ENCODE results near the gene LYPLAL1.

The LYPLAL1 gene

GRCh38 chr1:219173758-219174459 lies at the start of gene LYPLAL1:
Gene LYPLAL1, plus strand, starts transcription at chr1:219173878. Its CDS starts 13 bp downstream, at chr1:219173891.
- in situ Hi-C loops (cut with MboI; ENCODE audit: low sequenced_read_pairs), result no loop called here

GRCh38 chr1:219124163-219124562 lies 49.5 kb upstream of the LYPLAL1 start:
- in situ Hi-C loops (cut with MboI; ENCODE audit: low sequenced_read_pairs), result no loop called here

- in situ Hi-C loops (cut with MboI; ENCODE audit: low sequenced_read_pairs), result no loop called here
Measured at GRCh38 chr1:219125342-219125741, 48.3 kb upstream of the LYPLAL1 start.

- in situ Hi-C loops (cut with MboI; ENCODE audit: low sequenced_read_pairs), result no loop called here
Measured at GRCh38 chr1:219126377-219126776, 47.3 kb upstream of the LYPLAL1 start.

GRCh38 chr1:219128957-219129356 lies 44.7 kb upstream of the LYPLAL1 start:
- in situ Hi-C loops (cut with MboI; ENCODE audit: low sequenced_read_pairs), result no loop called here

- in situ Hi-C loops (cut with MboI; ENCODE audit: low sequenced_read_pairs), result no loop called here
Measured at GRCh38 chr1:219130366-219130935, 43.2 kb upstream of the LYPLAL1 start.

- in situ Hi-C loops (cut with MboI; ENCODE audit: low sequenced_read_pairs), result no loop called here
Measured at GRCh38 chr1:219132939-219133338, 40.7 kb upstream of the LYPLAL1 start.

- in situ Hi-C loops (cut with MboI; ENCODE audit: low sequenced_read_pairs), result no loop called here
Measured at GRCh38 chr1:219138747-219139146, 34.9 kb upstream of the LYPLAL1 start.

GRCh38 chr1:219140303-219140877 lies 33.3 kb upstream of the LYPLAL1 start:
- in situ Hi-C loops (cut with MboI; ENCODE audit: low sequenced_read_pairs), result no loop called here

GRCh38 chr1:219143735-219144134 lies 29.9 kb upstream of the LYPLAL1 start:
- in situ Hi-C loops (cut with MboI; ENCODE audit: low sequenced_read_pairs), result no loop called here

GRCh38 chr1:219144658-219145315 lies 28.9 kb upstream of the LYPLAL1 start:
- in situ Hi-C loops (cut with MboI; ENCODE audit: low sequenced_read_pairs), result no loop called here

- in situ Hi-C loops (cut with MboI; ENCODE audit: low sequenced_read_pairs), result no loop called here
Measured at GRCh38 chr1:219147571-219148019, 26.1 kb upstream of the LYPLAL1 start.

GRCh38 chr1:219149009-219149577 lies 24.6 kb upstream of the LYPLAL1 start:
- in situ Hi-C loops (cut with MboI; ENCODE audit: low sequenced_read_pairs), result no loop called here

GRCh38 chr1:219149953-219150352 lies 23.7 kb upstream of the LYPLAL1 start:
- in situ Hi-C loops (cut with MboI; ENCODE audit: low sequenced_read_pairs), result no loop called here

GRCh38 chr1:219150913-219151312 lies 22.8 kb upstream of the LYPLAL1 start:
- in situ Hi-C loops (cut with MboI; ENCODE audit: low sequenced_read_pairs), result no loop called here

- in situ Hi-C loops (cut with MboI; ENCODE audit: low sequenced_read_pairs), result no loop called here
Measured at GRCh38 chr1:219151467-219151866, 22.2 kb upstream of the LYPLAL1 start.

GRCh38 chr1:219152751-219153150 lies 20.9 kb upstream of the LYPLAL1 start:
- in situ Hi-C loops (cut with MboI; ENCODE audit: low sequenced_read_pairs), result no loop called here

- in situ Hi-C loops (cut with MboI; ENCODE audit: low sequenced_read_pairs), result no loop called here
Measured at GRCh38 chr1:219153723-219154122, 20.0 kb upstream of the LYPLAL1 start.

GRCh38 chr1:219155135-219155534 lies 18.5 kb upstream of the LYPLAL1 start:
- in situ Hi-C loops (cut with MboI; ENCODE audit: low sequenced_read_pairs), result no loop called here

- in situ Hi-C loops (cut with MboI; ENCODE audit: low sequenced_read_pairs), result no loop called here
Measured at GRCh38 chr1:219159946-219160645, 13.6 kb upstream of the LYPLAL1 start.

- in situ Hi-C loops (cut with MboI; ENCODE audit: low sequenced_read_pairs), result no loop called here
Measured at GRCh38 chr1:219160967-219161366, 12.7 kb upstream of the LYPLAL1 start.

Measured in HL-60/S4 (cell line).